ENCODE data around the gene RHOT2. TPM values are rescaled to one million over a fixed set of nuclear protein-coding genes. Genes with fewer than 3 reads are reported as not detected.

Gene RHOT2
- total and polyA plus RNA-seq, 2 donors (not counting 3 experiments of a cell fraction or from before 2014, with no cell fraction given): 106 to 139 TPM

DNA sequence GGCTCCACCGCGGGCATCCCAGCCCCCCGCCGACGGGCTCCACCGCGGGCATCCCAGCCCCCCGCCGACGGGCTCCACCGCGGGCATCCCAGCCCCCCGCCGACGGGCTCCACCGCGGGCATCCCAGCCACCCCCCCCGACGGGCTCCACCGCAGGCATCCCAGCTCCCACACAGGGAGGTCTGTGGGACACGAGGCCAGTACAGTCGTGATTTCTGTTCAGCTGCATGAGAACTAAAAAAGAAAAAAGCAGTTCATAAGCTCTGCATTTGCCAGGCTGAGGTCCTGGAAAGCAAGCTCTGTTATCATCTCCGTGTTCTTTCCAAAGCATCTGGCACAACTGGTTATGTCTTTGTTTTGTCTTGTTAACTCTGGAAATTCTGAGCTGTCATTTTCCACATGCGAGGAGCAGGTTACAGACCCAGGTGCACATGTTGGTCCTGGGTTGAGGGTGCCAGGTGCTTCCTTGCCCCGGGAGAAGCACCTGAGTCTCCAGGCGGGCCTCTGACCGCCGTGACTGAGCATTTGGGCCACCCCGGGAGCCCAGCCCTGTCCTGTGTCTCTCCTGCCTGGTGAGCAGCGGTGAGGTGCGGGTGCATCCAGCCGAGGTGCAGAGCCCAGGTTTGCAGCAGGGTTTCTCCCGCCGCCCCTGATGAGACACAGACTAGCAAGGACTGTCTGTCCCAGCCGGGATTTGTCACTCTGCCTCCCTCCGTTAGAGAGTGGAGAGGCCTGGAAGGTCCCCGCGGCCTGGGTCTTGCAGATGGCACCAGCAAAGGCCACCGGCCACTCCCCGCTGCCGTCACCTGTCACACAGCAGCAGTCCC is 47.0 kb upstream of the RHOT2 start:
- no TSS peak for BruUV-seq (replicated peaks)
- ChIA-PET POLR2A (no interaction called here), CTCF (interaction anchor here (0.6 to 1.0 kb wide), 3 partner anchors 11 to 27 kb away, joined by 3 read pairs; no protein-coding TSS in a partner anchor)
- DNase-seq (ENCODE audit: low read depth, low spot score) (no peak), FAIRE-seq (no peak)
- Histone ChIP-seq H3K4me2 (ENCODE audit: insufficient read depth, low read length) (no peak overlapping the region), H3K36me3 (ENCODE audit: control insufficient read depth in 2 of 2, extremely low read depth in 1 of 2, insufficient read depth in 2 of 2, low read length in 2 of 2) (no peaks in the 10 kb centered on the region), H4K20me1 (replicated peaks; ENCODE audit: control insufficient read depth, extremely low read depth, insufficient read depth, low read length) (no peaks in the 10 kb centered on the region), H3K27ac (ENCODE audit: insufficient read depth, low read depth, low read length) (no peak overlapping the region), H3K79me2 (ENCODE audit: control insufficient read depth, insufficient read depth, low read length) (no peaks in the 10 kb centered on the region), H3K9me1 (replicated peaks; ENCODE audit: control insufficient read depth, extremely low read depth, insufficient read depth, low read length) (no peaks in the 10 kb centered on the region), H2AFZ (ENCODE audit: low read depth, low read length) (no peak overlapping the region), H3K9me3 (replicated peaks; ENCODE audit: control insufficient read depth, insufficient read depth, low read length) (no peaks in the 10 kb centered on the region), H3K4me3 (replicated peaks in 1 of 3; ENCODE audit: insufficient read depth in 1 of 3, low read depth in 1 of 3, low read length in 3 of 3) (no peak overlapping the region), H3K4me1 (ENCODE audit: control insufficient read depth, extremely low read depth, insufficient read depth, low read length) (no peaks in the 10 kb centered on the region), H3K9ac (replicated peaks; ENCODE audit: extremely low read depth, insufficient read depth, low read length) (no peak overlapping the region), H3K27me3 (ENCODE audit: control insufficient read depth in 2 of 2, insufficient read depth in 2 of 2, low read length in 2 of 2) (no peaks in the 10 kb centered on the region)
- no peak for TF ChIP-seq GATA2 (IDR thresholded peaks at IDR 0.05; ENCODE audit: insufficient read depth, insufficient read length, low read depth, low read length)
- TF ChIP-seq, protein P1, sequence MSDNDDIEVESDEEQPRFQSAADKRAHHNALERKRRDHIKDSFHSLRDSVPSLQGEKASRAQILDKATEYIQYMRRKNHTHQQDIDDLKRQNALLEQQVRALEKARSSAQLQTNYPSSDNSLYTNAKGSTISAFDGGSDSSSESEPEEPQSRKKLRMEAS (IDR thresholded peaks at IDR 0.05; ENCODE audit: insufficient read depth, insufficient read length): no peak
- TF ChIP-seq POLR2AphosphoS5 (IDR thresholded peaks at IDR 0.05; ENCODE audit: insufficient read depth, low read depth, low read length): no peak
- no peak for TF ChIP-seq POLR2A (IDR thresholded peaks at IDR 0.05; ENCODE audit: low read depth, low read length)
- TF ChIP-seq FOS (IDR thresholded peaks at IDR 0.05; ENCODE audit: borderline replicate concordance, insufficient read depth, low read length): no peak
- TF ChIP-seq, protein P2, sequence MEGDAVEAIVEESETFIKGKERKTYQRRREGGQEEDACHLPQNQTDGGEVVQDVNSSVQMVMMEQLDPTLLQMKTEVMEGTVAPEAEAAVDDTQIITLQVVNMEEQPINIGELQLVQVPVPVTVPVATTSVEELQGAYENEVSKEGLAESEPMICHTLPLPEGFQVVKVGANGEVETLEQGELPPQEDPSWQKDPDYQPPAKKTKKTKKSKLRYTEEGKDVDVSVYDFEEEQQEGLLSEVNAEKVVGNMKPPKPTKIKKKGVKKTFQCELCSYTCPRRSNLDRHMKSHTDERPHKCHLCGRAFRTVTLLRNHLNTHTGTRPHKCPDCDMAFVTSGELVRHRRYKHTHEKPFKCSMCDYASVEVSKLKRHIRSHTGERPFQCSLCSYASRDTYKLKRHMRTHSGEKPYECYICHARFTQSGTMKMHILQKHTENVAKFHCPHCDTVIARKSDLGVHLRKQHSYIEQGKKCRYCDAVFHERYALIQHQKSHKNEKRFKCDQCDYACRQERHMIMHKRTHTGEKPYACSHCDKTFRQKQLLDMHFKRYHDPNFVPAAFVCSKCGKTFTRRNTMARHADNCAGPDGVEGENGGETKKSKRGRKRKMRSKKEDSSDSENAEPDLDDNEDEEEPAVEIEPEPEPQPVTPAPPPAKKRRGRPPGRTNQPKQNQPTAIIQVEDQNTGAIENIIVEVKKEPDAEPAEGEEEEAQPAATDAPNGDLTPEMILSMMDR (IDR thresholded peaks at IDR 0.05; ENCODE audit: extremely low read depth in 1 of 2, insufficient read depth in 1 of 2, low read depth in 1 of 2, low read length in 2 of 2): no peak
- TF ChIP-seq JUN (IDR thresholded peaks at IDR 0.05; ENCODE audit: borderline replicate concordance, insufficient read depth, insufficient read length, low read depth): no peak
- TF ChIP-seq MYC (IDR thresholded peaks at IDR 0.05; ENCODE audit: low read depth, low read length): no peak
- TF ChIP-seq EZH2 (IDR thresholded peaks at IDR 0.05; ENCODE audit: borderline replicate concordance, low read depth, low read length, severe bottlenecking): no peak
- dilution Hi-C loops (cut with MboI; ENCODE audit: extremely low pct_ligation_motif_present, low sequenced_read_pairs): no loop called here
- intact Hi-C loops (cut with micrococcal nuclease): no loop called here

Data from endothelial cell of umbilical vein (primary cell).